ENCODE data around the gene BOLA1.
"Not testable (repeated sequence)": the region's sequence is repeated elsewhere in the genome, so short reads cannot be mapped to it uniquely, and the experiment has no call there.

The BOLA1 gene, protein sequence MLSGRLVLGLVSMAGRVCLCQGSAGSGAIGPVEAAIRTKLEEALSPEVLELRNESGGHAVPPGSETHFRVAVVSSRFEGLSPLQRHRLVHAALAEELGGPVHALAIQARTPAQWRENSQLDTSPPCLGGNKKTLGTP

DNA sequence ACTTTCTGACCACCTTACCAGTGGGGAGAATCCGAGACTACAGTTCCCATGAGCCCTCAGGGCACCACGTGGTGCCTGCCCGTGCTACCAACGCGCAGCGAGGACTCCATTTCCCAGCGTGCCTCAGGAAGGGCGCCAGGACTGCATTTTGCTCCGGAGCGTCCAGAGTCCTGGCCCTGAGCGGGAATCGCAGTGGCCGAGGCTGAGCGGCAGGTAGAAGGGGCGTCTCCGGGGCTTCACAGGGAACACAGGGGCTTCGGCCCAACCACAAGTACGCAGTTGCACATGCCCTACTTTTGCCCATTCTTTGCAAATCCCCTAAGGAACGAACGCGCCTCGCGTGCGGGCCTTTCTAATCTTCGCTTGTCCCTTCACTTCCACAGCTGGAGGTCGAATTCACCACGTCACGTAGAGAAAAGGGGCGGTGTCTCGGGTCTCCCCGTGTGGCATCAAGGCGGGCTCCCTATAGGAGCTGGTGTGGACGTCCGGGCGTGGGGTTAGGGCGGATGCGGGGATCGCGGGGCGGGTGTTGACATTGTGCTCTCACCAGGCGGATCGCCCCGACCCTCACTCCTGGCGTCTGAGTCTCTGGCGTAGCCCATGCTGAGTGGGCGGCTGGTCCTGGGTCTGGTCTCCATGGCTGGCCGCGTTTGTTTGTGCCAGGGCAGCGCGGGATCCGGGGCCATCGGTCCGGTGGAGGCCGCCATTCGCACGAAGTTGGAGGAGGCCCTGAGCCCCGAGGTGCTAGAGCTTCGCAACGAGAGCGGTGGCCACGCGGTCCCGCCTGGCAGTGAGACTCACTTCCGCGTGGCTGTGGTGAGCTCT lies at the start of gene BOLA1:
BOLA1 (plus strand) TSS at position 109 of the 825 bp plus-strand sequence; CDS start at position 601, 492 bp downstream.
- DNase-seq = peak; percentile 83

DNA sequence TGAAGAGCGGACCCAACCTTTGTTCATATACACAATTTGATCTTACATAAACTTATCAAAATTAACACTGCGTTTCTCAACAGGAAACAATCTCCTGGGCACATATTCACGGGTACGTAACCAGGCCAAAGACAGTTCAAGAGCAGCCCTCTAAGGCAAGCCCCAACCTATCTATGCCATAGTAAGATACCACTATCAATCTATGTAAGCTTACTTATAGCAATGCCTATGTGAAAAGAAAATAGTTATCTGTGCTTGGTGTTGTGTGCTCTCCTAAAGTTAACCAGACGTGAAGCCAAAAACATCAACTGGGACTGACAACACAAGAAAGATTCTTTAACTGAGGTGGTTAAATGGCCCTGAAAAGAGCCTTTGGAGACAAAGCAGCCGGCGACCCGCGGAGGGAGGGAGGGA lies 49.4 kb upstream of the BOLA1 start:
- no peak for DNase-seq

DNA sequence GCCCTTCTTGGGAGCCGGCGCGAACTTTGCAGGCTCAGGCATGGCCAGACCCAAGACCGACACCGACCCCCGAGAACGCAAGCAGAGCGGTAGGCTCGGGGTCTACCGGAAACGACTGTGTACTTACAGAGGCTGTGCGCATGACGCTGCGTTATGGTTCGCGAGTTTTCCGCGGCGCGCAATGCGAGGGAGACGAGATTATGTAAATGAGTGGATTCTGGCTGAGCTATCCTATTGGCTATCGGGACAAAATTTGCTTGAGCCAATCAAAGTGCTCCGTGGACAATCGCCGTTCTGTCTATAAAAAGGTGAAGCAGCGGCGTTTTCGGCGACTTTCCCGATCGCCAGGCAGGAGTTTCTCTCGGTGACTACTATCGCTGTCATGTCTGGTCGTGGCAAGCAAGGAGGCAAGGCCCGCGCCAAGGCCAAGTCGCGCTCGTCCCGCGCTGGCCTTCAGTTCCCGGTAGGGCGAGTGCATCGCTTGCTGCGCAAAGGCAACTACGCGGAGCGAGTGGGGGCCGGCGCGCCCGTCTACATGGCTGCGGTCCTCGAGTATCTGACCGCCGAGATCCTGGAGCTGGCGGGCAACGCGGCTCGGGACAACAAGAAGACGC lies 48.5 kb upstream of the BOLA1 start:
- DNase-seq = not testable (repeated sequence)

DNA sequence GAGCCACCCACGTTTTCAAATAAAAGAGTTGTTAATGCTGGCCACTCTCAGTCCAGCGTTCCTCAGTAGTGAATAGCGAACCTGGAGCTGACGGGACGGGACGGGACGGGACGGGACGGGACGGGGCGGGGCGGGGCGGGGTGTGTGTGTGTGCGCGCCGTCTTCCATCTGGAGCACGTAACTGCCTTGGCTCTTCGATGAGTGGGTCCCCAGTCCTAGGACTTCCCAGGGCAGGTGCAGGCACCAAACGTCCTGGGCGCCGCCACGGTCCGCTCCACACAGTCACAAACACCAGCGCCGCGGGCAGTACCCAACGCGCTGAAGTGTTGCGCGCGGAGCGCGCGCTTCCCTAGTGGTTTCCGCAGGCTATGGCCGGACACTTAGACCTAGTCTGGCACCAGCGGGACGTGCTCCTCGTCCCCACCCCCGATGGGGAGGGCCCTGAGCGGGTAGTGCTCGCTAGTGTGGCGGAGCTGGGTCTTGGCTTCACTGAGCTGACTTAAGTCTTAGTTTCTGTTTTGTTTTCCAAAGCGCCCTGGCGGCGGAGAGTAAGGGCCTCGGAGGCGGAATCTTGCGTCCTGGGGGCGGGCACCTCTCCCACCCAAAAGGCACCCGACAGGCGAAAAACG lies 47.7 kb upstream of the BOLA1 start:
- DNase-seq = not testable (repeated sequence)

DNA sequence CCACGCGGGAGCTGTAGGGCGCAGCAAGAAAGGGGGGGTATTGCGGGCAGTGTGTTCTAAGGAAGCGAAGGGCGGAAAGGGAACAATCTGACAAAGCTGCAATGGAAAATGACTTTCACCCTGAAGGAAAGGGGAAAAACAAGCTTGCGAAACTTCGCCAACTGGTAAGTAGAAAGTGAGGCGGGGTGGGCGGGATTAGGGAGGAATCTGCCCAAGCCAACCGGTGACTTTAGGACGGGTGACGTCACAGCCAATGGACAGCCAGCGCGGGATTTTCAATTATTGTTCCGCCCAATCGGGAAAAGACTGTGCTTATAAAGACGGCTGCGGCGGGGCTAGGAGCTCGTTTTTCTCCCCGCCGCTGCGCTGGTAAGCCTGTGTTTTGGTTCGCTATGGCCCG lies 47.1 kb upstream of the BOLA1 start:
- not testable (repeated sequence) for DNase-seq

DNA sequence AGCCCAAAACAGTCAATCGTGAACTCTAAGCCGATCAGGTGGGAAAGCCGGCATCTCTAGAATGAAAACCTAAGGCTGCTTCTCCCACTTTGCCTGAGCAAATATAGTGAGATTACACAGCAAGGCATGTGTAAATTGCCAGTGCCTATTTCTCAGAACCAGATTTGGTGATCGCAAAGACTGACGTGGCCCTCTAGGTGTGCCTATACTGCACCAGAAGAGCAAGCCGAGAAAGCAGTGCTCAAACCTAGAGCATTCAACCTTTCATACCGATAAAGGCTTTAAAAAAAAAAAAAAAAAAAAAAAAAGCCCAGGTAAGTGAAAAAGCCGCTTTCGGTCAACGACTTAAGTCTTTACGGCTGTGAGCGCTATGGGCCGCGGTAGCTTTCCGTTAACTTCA lies 39.1 kb upstream of the BOLA1 start:
- DNase-seq = not testable (repeated sequence)

DNA sequence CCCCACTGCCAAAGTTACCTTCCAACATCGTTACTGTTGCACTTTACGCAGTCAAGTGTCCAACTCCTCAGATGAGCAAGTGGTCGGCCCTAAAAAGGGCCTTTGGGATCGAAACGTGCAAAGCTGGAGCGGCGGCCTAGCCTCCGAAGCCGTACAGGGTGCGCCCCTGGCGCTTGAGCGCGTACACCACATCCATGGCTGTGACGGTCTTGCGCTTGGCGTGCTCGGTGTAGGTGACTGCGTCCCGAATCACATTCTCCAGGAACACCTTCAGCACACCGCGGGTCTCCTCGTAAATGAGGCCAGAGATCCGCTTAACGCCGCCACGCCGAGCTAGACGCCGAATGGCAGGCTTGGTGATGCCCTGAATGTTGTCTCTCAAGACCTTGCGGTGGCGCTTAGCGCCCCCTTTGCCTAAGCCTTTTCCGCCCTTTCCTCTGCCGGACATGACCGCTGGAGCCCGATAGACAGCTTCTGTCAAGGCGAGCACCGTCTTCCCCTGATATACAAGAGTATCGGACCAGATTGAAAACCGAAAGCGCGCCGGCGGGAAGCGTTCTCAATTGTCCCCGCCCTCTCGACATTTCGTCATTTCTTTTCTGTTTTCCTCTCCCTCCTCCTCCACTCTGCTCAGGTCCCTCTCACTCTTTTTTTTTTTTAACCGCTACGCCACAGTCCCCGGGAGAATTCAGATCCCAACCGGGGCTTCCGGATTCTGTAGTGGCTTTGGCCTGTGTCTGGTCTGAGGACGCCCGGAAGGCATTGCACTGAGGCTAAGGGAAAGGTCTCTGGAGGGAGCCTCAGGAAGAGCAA lies 38.5 kb upstream of the BOLA1 start:
- not testable (repeated sequence) for DNase-seq

DNA sequence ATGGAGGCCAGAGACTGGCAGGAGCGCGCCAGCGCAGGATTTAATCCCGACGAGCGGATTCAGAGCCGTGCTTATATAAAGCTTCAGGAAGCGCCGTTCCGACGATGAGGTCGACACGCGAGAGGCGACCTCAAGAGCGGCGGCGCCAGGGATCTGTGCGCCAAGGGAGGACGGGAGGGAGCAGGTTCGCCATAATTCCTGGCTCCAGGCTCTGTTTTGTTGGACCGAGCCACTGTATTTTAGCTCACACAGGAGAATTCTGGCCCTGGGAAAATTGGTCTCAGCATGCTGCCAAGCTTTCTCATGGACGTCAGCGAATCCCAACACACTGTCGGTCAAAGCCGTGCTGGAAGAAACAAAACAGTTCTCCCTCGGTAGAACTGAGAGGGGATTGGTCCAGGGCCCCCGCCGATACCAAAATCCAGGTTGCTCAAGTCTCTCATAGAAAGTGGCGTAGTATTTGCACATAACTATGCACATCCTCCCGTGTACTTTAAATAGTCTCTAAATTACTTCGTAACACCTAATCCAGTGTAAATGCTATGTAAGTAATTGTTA lies 37.8 kb upstream of the BOLA1 start:
- not testable (repeated sequence) for DNase-seq

DNA sequence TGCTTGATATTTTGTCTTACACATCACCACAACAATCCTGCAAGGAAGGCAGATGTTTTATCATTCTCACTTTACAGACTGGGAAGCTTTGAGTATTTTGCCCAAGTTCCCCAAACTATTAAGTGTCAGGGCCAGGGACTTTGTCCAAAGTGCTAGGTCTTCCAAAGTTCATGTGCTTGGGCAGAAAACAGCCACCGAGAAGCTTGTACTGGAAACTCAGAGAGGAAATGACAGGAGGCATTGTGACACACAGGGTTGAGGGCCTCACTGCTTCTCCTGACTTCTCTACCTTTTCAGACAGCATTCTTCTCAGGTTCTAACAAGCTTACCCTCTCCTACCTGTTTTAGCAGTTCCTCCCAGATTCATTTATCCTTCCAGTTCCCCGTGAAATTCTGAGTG lies 32.5 kb upstream of the BOLA1 start:
- not testable (repeated sequence) for DNase-seq

DNA sequence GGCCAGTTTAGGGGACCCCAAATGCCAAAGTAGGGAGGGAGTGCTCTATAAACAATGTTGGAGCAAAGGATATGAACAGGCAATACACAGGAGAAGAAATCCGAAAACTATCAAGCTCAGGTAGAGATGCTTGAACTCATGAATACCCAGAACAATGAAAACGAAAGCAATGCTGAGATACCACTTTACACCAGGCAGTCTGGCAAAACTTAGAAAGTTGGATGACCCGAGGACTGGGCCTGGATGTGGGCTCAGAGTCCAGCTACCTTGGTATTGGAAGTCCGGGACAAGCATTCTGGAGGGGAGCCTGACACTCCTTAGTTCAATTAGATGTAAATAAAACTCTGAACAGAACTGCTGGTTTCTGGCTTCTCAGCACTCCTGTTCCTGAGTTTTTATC lies 26.3 kb upstream of the BOLA1 start:
- not testable (repeated sequence) for DNase-seq

DNA sequence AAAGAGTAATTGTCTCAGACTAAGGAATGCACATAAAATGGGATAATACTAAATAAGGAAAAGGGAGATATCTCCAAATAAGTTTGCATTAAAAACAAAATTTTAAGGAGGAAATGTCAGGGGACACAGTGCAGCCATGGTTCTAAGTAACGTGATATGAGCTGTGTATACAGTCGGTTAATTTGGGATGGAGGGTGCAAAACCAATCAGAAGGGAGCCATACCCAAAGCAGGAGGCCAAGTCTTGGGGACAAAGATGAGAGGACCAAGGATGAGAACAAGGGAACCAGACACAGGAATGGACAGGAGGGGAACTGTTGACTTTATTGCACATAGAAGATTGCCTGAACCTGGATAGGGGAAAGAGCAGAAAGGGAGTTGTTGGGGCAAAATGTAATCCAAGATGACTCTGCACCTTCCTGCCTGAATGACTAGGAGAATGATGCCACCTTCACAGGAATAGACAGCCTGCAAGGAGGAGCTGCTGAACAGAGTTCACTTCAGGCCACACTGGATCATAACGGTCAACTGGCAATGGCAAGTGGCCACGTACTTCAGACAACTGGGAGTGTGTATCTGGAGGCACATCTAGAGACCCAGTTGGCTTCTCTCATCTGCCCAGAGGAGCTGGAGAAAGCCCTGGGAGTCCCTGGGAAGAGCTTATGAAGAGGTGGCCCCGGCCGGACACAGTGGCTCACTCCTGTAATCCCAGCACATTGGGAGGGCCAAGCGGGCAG lies 22.0 kb upstream of the BOLA1 start:
- no peak for DNase-seq

DNA sequence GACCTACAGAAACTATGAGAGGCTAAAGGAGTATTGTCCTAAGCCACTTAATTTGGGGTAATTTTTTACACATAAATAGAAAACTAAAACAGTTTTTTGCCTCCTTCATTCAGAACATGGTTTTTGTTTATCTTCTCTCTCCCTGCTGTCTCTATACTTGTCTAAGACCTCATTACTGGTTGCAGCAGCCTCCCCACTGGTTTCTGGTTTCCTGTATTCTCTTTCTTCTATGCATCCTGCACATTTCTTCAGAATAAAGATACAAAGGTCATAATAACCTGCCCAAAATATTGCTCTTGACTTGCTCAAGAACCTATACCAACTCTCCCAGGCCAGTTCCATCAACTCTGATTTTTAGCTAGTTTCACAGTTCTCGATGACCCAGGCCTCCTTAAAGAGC lies 19.8 kb upstream of the BOLA1 start:
- no peak for DNase-seq

DNA sequence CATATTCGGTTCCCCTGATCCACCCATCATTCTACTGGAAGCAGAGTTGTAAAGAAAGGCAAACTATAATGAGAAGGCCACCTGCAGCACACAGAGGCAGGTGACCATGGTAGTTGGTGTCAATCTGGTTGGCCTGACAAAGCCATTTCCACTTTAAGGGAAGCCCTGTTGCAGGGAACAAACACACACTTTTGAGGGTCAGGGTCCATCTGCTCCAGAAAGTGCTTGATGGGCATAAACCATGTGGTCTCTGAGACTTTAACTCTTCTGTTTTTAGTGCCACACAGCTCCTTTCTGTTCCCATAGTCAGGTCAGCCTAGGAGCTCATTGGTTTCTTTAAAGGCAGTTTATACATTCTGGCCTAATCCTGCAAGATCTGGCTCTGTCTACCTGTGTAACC lies 17.5 kb upstream of the BOLA1 start:
- no peak for DNase-seq

DNA sequence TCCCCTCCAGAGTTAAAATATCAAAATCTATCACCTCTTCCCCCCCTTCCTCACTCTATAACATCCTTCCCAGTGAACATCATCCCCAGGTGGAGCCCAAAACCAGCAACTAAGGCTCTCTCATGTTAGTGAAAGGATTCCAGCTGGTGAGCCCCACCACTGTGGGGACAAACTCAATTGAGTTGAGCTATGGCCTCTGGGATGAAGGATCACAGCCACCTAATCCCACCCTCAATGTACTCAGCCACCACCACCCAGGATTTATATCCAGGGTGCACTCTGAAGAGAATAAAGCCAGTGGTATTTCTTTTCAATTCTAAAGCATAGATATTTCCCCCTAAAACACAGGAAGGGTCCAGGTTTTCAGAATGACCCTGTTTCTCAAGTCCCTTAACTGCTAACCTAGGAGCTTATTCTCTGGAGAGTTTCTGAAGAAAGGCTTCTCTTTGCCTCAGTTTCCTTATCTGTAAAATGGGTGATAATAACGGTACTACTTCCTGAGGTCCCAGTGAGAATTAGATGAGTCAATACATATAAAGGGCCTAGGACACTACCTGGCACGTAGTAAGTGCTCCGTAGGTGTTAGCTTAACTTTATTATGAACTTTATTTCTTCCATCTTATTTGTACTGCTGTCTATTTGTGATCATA lies 15.6 kb upstream of the BOLA1 start:
- no peak for DNase-seq

DNA sequence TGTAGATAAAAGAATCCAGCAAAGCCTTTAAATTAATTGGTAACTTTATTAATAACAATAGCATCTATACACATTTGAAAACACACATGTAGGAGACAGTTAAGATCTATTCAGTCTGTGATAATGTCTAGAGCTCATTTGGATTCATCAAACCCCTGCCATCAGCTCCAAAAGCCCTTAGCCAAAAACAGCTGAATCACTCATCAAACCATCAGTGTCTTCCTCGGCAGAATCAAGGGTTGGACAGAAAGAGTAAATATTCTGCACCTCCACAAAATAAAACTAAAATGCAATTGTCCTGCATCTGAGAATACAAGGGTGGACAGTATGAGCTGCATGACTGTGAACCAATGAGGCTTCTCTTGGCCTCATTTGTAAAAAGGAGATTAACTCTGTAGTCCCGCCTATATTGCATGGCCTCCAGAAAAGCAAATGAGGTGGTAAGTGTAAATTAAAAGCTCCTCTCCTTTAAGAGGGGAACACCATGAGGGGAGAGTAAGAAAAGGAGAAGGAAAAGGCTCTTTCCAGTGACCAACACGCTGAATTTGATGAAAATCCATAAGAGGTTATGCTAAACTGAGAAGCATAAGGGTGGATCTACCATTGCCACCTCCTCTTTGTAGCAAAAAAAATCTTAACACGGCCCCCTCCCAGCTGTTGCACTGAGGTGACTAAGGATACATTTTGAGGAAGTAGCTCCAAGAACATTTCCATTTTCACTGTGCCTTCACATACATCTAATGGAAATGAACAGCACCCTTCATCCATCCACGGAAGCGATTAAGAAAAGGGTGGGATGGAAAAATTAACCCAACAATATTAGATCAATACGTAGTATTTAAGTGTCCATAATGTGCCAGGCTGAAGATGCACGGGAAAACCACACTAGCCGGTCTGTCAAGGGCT lies 14.7 kb upstream of the BOLA1 start:
- no peak for DNase-seq

DNA sequence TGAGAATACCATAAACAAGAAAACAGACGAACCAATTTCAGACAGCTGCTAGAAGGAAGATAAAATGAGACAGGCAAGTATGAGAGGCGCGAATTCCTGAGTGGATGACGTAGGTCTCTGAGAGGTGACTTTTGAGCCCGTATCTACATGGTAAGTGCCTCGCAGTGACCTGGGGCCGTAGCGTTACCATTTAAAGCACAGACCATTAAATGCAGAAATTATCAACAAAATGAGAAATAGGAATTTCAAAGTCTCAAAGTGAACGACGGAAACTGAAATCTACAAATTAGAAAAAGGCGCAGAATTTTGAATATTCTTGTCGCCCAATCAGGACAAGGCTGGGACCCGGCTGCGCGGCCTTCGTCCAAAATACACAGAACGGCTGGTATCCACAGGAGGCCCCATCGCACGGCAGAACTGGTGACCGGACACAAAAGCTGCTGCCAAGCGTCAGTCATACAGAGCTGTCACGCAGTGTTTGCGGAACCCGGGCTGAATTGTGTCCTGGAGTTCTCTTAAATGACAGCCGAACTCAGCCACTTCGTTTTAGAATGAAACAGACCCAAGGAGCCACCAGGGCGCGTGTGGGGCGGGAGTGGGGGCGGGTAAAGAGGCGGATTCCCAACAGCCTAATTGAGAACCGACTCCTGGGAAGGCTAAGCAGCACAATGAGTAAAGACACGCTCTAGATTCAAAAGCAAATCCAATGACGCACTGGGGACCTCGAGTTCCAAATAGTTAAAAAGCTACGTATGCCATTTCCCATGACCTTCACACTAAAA lies 13.8 kb upstream of the BOLA1 start:
- DNase-seq = peak; percentile 79

DNA sequence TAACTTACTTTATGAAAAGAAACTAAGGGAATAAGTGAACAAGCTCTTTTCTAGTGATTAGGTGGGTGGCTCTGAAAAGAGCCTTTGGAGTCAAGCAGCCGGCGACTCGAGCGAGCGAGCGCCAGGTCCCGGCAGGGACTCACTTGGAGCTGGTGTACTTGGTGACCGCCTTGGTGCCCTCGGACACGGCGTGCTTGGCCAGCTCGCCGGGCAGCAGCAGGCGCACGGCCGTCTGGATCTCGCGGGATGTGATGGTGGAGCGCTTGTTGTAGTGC lies 13.3 kb upstream of the BOLA1 start:
- DNase-seq = not testable (repeated sequence)

DNA sequence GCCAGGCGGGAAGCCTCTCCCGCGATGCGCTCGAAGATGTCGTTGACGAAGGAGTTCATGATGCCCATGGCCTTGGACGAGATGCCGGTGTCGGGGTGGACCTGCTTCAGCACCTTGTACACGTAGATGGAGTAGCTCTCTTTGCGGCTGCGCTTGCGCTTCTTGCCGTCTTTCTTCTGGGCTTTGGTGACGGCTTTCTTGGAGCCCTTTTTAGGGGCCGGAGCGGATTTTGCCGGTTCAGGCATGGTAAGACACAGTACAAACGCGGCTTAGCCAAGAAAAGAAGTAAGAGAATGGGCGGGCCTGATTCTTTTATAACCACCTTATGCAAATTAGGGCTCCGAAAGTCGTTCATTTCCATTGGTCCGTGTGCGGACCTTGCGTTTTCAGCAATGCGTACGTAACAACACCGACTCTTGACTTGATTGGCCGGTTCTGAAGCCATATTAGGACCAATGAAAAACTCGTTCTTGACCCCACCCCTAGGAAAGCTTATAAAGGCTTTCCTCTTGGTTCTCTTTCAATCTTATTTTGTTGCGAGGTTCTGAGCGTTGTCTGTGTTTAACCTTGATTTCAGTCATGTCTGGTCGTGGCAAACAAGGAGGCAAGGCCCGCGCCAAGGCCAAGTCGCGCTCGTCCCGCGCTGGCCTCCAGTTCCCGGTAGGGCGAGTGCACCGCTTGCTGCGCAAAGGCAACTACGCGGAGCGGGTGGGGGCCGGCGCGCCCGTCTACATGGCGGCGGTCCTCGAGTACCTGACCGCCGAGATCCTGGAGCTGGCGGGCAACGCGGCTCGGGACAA lies 12.8 kb upstream of the BOLA1 start:
- peak; percentile 98 for DNase-seq

DNA sequence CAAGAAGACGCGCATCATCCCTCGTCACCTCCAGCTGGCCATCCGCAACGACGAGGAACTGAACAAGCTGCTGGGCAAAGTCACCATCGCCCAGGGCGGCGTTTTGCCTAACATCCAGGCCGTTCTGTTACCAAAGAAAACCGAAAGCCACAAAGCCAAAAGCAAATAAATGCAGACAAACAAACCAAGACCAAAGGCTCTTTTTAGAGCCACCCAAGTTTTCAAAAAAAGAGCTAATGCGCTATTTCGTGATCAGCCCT lies 12.2 kb upstream of the BOLA1 start:
- DNase-seq = not testable (repeated sequence)
